Tibial nerve (tissue), 4 donors: Measurements from ENCODE around the gene CTXN3.

Source experiments
- CTCF ChIP-seq, 5 experiments: fragments of 200-600 bp in 3 of 5; fragments of 450-650 bp in 2 of 5; sonication (generic) in 3 of 5; IDR thresholded peaks; one replicate each; pipeline ENCODE4 v1.5.1; 2016 to 2019; ENCODE audit warnings: antibody characterized with exemption in 5 of 5, mild to moderate bottlenecking in 3 of 5, moderate library complexity in 2 of 5
- EP300 ChIP-seq, 2 donors: sonication (generic); formaldehyde crosslinking; IDR thresholded peaks; one replicate each; pipeline ENCODE4 v1.6.1; 2017; ENCODE audit warnings: antibody characterized with exemption in 2 of 2, mild to moderate bottlenecking in 1 of 2
- POLR2A ChIP-seq, 2 donors: fragments of 450-650 bp; IDR thresholded peaks; one replicate each; pipeline ENCODE4 v1.6.1; 2017; ENCODE audit warnings: antibody characterized with exemption in 2 of 2, mild to moderate bottlenecking in 2 of 2, moderate library complexity in 2 of 2

GRCh38 chr5:127619908-127620479, 28.9 kb upstream of the CTXN3 start:
- TF ChIP-seq CTCF (IDR thresholded peaks at IDR 0.05) (no peak), EP300 (IDR thresholded peaks at IDR 0.05) (no peak), POLR2A (IDR thresholded peaks at IDR 0.05) (no peak)
